PC-3 (cell line): ENCODE results near the gene DOCK4. TPM values are rescaled to one million over a fixed set of nuclear protein-coding genes. Genes with fewer than 3 reads are reported as not detected.

ENCODE experiments used
- ATAC-seq: fragments of 200-7000 bp; cut with Tn5 transposase; 2 replicates; pipeline ENCODE4 v1.9.1; 2020; ENCODE audit warnings: mild to moderate bottlenecking, moderate library complexity
- BruUV-seq: library from RNA; stranded (reverse); fragments of 400-500 nt; replicated peaks from 2 replicates; lab custom pipeline; 2021; lab: Mats Ljungman, UMichigan
- CTCF ChIA-PET: fragments of 300-600 bp; sonication (Branson Sonifier 250); formaldehyde crosslinking; loops from one replicate; lab custom pipeline; 2022; ENCODE audit warnings: antibody characterized with exemption; lab: Charles Lee
- POLR2A ChIA-PET: fragments of 300-600 bp; sonication (Branson Sonifier 250); formaldehyde crosslinking; loops from one replicate; lab custom pipeline; 2022; ENCODE audit warnings: antibody characterized with exemption; ENCODE audit not compliant: unreplicated experiment; lab: Charles Lee
- DNase-seq: peaks from one replicate; pipeline ENCODE4 v3.0.0-alpha.2; 2015
- H2AFZ ChIP-seq: fragments of 300-600 bp; sonication (generic); 2 replicates; pipeline ENCODE4 v1.6.0; 2016; ENCODE audit warnings: antibody characterized with exemption, low read length
- H3F3A ChIP-seq: fragments of 300-600 bp; sonication (generic); one replicate; pipeline ENCODE4 v1.6.0; 2017; ENCODE audit warnings: antibody characterized with exemption, low read length, control low read depth, mild to moderate bottlenecking; ENCODE audit not compliant: unreplicated experiment
- H3K27ac ChIP-seq: fragments of 300-600 bp; sonication (generic); 2 replicates; pipeline ENCODE4 v1.5.1; 2016; ENCODE audit warnings: mild to moderate bottlenecking, low read length
- H3K27me3 ChIP-seq: fragments of 300-600 bp; sonication (generic); 2 replicates; pipeline ENCODE4 v1.6.1; 2016; ENCODE audit warnings: low read length, mixed read lengths
- H3K36me3 ChIP-seq: fragments of 300-600 bp; sonication (generic); 2 replicates; pipeline ENCODE4 v1.6.1; 2016; ENCODE audit warnings: low read depth, mixed run types, low read length, mixed read lengths
- H3K4me1 ChIP-seq: fragments of 300-600 bp; sonication (generic); 2 replicates; pipeline ENCODE4 v1.5.1; 2016; ENCODE audit warnings: low read length; ENCODE audit not compliant: insufficient read depth
- H3K4me2 ChIP-seq: fragments of 300-600 bp; sonication (generic); 2 replicates; pipeline ENCODE4 v1.6.0; 2016; ENCODE audit warnings: low read length
- H3K4me3 ChIP-seq: fragments of 300-600 bp; sonication (generic); 2 replicates; pipeline ENCODE4 v1.5.1; 2016; ENCODE audit warnings: mild to moderate bottlenecking, low read length, mixed read lengths
- H3K79me2 ChIP-seq: fragments of 300-600 bp; sonication (generic); 2 replicates; pipeline ENCODE4 v1.6.1; 2017; ENCODE audit warnings: low read length, mixed read lengths
- H3K9ac ChIP-seq: fragments of 300-600 bp; sonication (generic); 2 replicates; pipeline ENCODE4 v1.6.0; 2016; ENCODE audit warnings: mild to moderate bottlenecking, low read length
- H3K9me2 ChIP-seq: fragments of 300-600 bp; sonication (generic); replicated peaks from 2 replicates; pipeline ENCODE4 v1.6.1; 2016; ENCODE audit warnings: mixed run types, low read length, mixed read lengths
- H3K9me3 ChIP-seq: fragments of 300-600 bp; sonication (generic); 2 replicates; pipeline ENCODE4 v1.6.1; 2016; ENCODE audit warnings: low read length, mixed read lengths
- H4K20me1 ChIP-seq: fragments of 300-600 bp; sonication (generic); 2 replicates; pipeline ENCODE4 v1.6.1; 2016; ENCODE audit warnings: low read length, mixed read lengths
- CTCF ChIP-seq: fragments of 300-600 bp; sonication (generic); conservative IDR thresholded peaks from 2 replicates; pipeline ENCODE4 v1.5.1; 2017; ENCODE audit warnings: antibody characterized with exemption, low read depth, mild to moderate bottlenecking, low read length
- EZH2 ChIP-seq: fragments of 300-600 bp; sonication (generic); IDR thresholded peaks from one replicate; pipeline ENCODE4 v1.6.1; 2017; ENCODE audit warnings: antibody characterized with exemption, mild to moderate bottlenecking, low read length; ENCODE audit not compliant: unreplicated experiment
- EZH2phosphoT487 ChIP-seq: fragments of 300-600 bp; sonication (generic); IDR thresholded peaks from 2 replicates; pipeline ENCODE4 v1.6.1; 2018; ENCODE audit warnings: mild to moderate bottlenecking, antibody characterized with exemption, low read length, borderline replicate concordance
- intact Hi-C: fragments of 100-400 bp; cut with micrococcal nuclease; formaldehyde crosslinking; loops from 2 replicates; pipeline ENCODE4 v1.9.0; 2023
- total RNA-seq: library from RNA; depleted of rRNA; stranded (reverse); fragments of >200 nt; gene quantifications from 2 replicates; pipeline ENCODE4 v1.2.3, GENCODE V29; 2014

Gene DOCK4
- total RNA-seq, 1 experiment from 2014 or later = 25.4 TPM

GRCh38 chr7:111929264-111929663, 276.9 kb downstream of the DOCK4 start:
- H3K36me3 ChIP-seq = no peaks in the 10 kb centered on the region; the same call in 1 of the 2 replicates
- no peaks in the 10 kb centered on the region for H3F3A ChIP-seq
- ATAC-seq (no peak), DNase-seq (no peak)
- H3K27me3 ChIP-seq = no peaks in the 10 kb centered on the region
- no peaks in the 10 kb centered on the region for H3K9me3 ChIP-seq
- TF ChIP-seq EZH2phosphoT487 (no peak), CTCF (peak; percentile 43; the same call in 1 of the 2 replicates)
- peaks cover 21% of the 10 kb centered on the region for H3K4me1 ChIP-seq
- BruUV-seq = no TSS peak
- H3K4me3 ChIP-seq = no peak overlapping the region
- CTCF ChIA-PET = no interaction called here
- H3K9ac ChIP-seq = no peak overlapping the region
- H3K27ac ChIP-seq = no peak overlapping the region
- no peaks in the 10 kb centered on the region for H3K9me2 ChIP-seq
- H2AFZ ChIP-seq = no peak overlapping the region
- no peaks in the 10 kb centered on the region for H4K20me1 ChIP-seq
- no peaks in the 10 kb centered on the region for H3K79me2 ChIP-seq
- intact Hi-C loops = loop anchor here (10.0 kb wide), 1 partner anchor 486 kb away; no protein-coding TSS in a partner anchor
- no peak overlapping the region for H3K4me2 ChIP-seq
- POLR2A ChIA-PET = no interaction called here

GRCh38 chr7:111927353-111928019, 278.7 kb downstream of the DOCK4 start:
- Histone ChIP-seq H3K27ac (no peak overlapping the region), H3K27me3 (no peaks in the 10 kb centered on the region), H3K9me2 (no peaks in the 10 kb centered on the region), H3F3A (no peaks in the 10 kb centered on the region), H3K9ac (no peak overlapping the region), H4K20me1 (no peaks in the 10 kb centered on the region), H3K4me1 (peaks cover 21% of the 10 kb centered on the region), H3K9me3 (no peaks in the 10 kb centered on the region), H3K79me2 (no peaks in the 10 kb centered on the region), H3K4me2 (no peak overlapping the region), H3K4me3 (no peak overlapping the region), H2AFZ (no peak overlapping the region), H3K36me3 (no peaks in the 10 kb centered on the region; the same call in 1 of the 2 replicates)
- DNase-seq = no peak
- POLR2A ChIA-PET = no interaction called here
- intact Hi-C loops = loop anchor here (10.0 kb wide), 1 partner anchor 487 kb away; no protein-coding TSS in a partner anchor
- TF ChIP-seq EZH2 = no peak
- TF ChIP-seq CTCF = no peak
- TF ChIP-seq EZH2phosphoT487 = no peak
- ATAC-seq = no peak
- BruUV-seq = no TSS peak
- CTCF ChIA-PET = no interaction called here

- Histone ChIP-seq H3K9ac (no peak overlapping the region), H3K27me3 (no peaks in the 10 kb centered on the region), H4K20me1 (peaks cover 3% of the 10 kb centered on the region; the same call in 1 of the 2 replicates), H2AFZ (no peak overlapping the region), H3K4me2 (peak overlapping the region; percentile 78), H3F3A (no peaks in the 10 kb centered on the region), H3K4me1 (peaks cover 26% of the 10 kb centered on the region), H3K36me3 (no peaks in the 10 kb centered on the region), H3K9me3 (no peaks in the 10 kb centered on the region), H3K79me2 (no peaks in the 10 kb centered on the region), H3K27ac (peak overlapping the region; percentile 59), H3K4me3 (peak overlapping the region; percentile 46), H3K9me2 (no peaks in the 10 kb centered on the region)
- no peak for TF ChIP-seq EZH2phosphoT487
- no peak for TF ChIP-seq EZH2
- DNase-seq (peak; percentile 6), ATAC-seq (peak; percentile 44)
- ChIA-PET CTCF (no interaction called here), POLR2A (interaction anchor here (0.6 kb wide), 1 partner anchor 155 kb away, joined by 4 read pairs; no protein-coding TSS in a partner anchor)
- BruUV-seq = no TSS peak
- intact Hi-C loops = loop anchor here (1.0 to 10.0 kb wide), 2 partner anchors 11 to 494 kb away; no protein-coding TSS in a partner anchor
Measured at GRCh38 chr7:111920329-111920728, 285.9 kb downstream of the DOCK4 start.
